ACC112 (cell line): ENCODE results near the gene MPIG6B.

Experiments used
- H2AFZ ChIP-seq: fragments of 200-600 bp; sonication (generic); one replicate; pipeline ENCODE4 v1.6.0; 2017; ENCODE audit warnings: antibody characterized with exemption, low read length; ENCODE audit not compliant: unreplicated experiment
- H3K27ac ChIP-seq: fragments of 200-600 bp; sonication (generic); 2 replicates; pipeline ENCODE4 v1.5.1; 2014; ENCODE audit warnings: low read depth, mild to moderate bottlenecking, antibody characterized with exemption, low read length, moderate library complexity
- H3K27me3 ChIP-seq: fragments of 200-600 bp; sonication (generic); 2 replicates; pipeline ENCODE4 v1.6.1; 2014; ENCODE audit warnings: mild to moderate bottlenecking, antibody characterized with exemption, low read length, moderate library complexity, mixed read lengths; ENCODE audit not compliant: insufficient read depth
- H3K36me3 ChIP-seq: fragments of 200-600 bp; sonication (generic); 2 replicates; pipeline ENCODE4 v1.6.1; 2016; ENCODE audit warnings: mild to moderate bottlenecking, antibody characterized with exemption, low read length, moderate library complexity, mixed read lengths; ENCODE audit not compliant: insufficient read depth
- H3K4me1 ChIP-seq: fragments of 200-600 bp; sonication (generic); one replicate; pipeline ENCODE4 v1.6.1; 2016; ENCODE audit warnings: low read length, mixed read lengths; ENCODE audit not compliant: insufficient read depth, unreplicated experiment, control insufficient read depth
- H3K4me3 ChIP-seq: fragments of 200-600 bp; sonication (generic); 2 replicates; pipeline ENCODE4 v1.5.1; 2014; ENCODE audit warnings: mild to moderate bottlenecking, low read depth, low read length
- H3K79me2 ChIP-seq: fragments of 200-600 bp; sonication (generic); one replicate; pipeline ENCODE4 v1.6.0; 2016; ENCODE audit warnings: low read length; ENCODE audit not compliant: control insufficient read depth, unreplicated experiment, insufficient read depth

MPIG6B gene

DNA sequence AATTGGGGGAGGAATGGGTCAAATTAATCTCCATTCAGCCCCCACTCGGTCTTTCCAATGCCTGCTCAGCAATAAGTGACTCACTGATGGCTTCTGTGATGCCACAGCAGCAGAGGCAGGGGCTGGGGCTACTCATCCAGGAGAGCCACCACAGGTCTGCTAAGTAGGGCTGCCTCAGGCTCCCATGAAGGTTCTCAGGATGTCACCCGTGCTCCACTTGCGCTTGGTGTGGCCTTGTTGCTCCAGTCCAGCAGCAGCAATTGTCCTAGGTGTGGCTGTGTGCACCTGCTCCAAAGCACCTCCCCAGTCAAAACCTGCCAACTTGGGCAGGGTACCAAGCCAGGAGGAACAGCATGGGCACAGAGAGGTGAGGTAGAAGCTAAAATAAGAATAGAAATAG is 1.0 kb upstream of the MPIG6B start:
- H3K36me3 ChIP-seq: no peaks in the 10 kb centered on the region

DNA sequence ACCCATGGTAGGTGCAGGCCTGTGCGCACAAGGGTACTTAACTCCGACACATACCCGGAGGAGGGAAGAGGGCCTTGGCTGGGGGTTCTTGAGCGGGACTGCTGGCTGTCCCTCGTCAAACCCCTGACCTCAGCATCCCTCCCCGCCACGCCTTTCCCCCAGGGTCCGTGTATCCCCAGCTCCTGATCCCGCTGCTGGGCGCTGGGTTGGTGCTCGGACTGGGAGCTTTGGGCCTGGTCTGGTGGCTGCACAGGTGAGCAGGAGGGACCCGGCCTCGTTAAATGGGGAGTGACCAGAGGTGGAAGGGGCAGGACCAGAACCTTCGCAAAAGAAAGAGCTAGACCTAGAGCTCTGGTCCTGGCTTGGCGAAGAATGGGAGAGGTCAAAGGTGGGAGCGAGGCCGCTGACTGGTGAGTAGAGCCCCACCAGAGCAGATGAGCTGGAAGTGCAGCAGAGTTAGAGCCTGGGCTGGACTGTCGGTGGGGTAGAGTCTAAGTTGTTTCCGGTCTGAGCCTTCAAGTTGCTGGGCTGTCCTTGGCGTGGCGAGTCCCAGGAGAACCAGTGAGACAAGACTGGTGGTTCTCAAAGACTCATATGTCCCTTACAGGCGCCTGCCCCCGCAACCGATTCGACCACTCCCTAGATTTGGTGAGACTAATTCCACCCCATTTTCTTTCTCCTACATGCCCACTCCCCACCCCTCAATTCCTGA is 963 bp downstream of the MPIG6B start:
- Histone ChIP-seq H3K79me2 (no peaks in the 10 kb centered on the region), H3K36me3 (no peaks in the 10 kb centered on the region), H3K27ac (no peak overlapping the region), H3K4me3 (no peak overlapping the region), H3K4me1 (peaks cover 8% of the 10 kb centered on the region), H2AFZ (no peak overlapping the region), H3K27me3 (no peaks in the 10 kb centered on the region)

More for the DNA sequence above, 1.0 kb upstream of the MPIG6B start:
- H3K4me1 ChIP-seq: no peaks in the 10 kb centered on the region
- no peak overlapping the region for H2AFZ ChIP-seq
- H3K4me3 ChIP-seq: no peak overlapping the region
- H3K79me2 ChIP-seq: no peaks in the 10 kb centered on the region
- no peak overlapping the region for H3K27ac ChIP-seq
- H3K27me3 ChIP-seq: no peaks in the 10 kb centered on the region

DNA sequence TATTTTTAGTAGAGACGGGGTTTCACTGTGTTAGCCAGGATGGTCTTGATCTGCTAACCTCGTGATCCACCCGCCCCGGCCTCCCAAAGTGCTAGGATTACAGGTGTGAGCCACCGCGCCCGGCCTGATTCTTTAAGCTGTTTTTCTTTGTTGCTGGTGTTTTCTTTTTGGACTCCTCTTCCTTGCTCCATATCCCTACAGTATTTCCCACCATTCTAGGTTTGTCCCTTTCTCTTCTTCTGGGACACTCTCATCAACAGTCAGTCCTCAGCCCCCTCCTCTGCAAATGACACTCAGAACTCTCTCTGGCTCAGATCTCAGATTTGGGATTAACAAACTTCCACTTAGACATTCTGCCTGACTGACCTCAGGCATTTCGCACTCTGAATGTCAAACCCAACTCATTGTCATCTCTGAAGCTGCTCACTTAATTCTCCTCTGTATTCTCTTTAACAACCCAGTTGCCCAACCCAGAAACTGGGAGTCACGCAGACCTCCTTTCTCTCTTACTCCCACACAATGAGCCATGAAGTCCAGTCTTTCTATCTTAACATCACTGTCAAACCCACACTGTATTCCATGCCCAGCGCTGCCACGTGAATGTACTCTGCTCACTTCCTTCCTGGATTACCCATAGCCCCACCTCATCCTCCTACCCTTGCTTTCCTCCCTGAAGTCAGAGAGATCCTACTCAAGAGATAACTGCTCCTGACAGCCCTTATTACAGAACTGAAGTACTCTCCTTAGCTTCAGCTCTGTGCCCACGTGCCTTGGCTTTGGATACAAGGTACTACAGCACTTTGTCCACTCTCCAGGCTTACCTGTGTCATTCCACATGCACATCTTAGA is 2.6 kb downstream of the MPIG6B start:
- Histone ChIP-seq H3K79me2 (no peaks in the 10 kb centered on the region), H3K27me3 (no peaks in the 10 kb centered on the region), H3K27ac (no peak overlapping the region), H3K36me3 (no peaks in the 10 kb centered on the region), H2AFZ (no peak overlapping the region), H3K4me3 (no peak overlapping the region), H3K4me1 (peaks cover 10% of the 10 kb centered on the region)

DNA sequence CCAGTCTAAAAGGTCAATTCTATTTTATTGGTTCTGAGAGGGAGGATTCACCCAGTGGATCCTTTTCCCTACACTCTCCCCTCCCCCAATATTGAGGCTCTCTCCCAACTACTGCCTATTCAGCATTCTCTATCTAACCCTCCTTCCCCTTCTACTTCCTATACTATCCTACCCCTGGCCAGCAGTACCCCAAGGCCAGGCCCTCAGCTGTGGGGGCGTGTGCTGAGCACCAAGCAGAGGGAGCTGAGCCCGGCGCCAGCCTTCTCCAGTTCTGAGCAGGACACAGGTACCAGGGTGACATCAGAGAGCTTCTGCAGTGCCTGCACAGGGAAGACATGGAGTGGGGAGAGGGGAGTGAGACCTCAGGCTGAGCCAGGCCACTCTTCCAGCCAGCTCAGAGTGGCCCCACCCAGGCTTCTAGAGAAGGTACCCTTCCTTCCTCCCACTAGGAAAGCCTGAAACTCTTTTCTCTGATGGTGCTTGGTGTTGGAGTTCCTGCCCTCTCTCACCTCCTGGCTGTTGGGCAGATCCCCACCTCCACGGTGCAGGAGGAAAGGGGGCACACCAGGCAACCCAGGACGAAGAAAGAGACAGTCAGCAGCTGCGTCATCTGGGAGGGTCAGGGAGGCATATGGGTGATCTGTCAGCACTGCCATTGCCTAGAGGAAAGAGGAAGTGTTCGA is 4.0 kb downstream of the MPIG6B start:
- no peak overlapping the region for H3K27ac ChIP-seq
- peaks cover 21% of the 10 kb centered on the region for H3K4me1 ChIP-seq
- H3K4me3 ChIP-seq: no peak overlapping the region
- peaks cover 4% of the 10 kb centered on the region for H3K79me2 ChIP-seq
- H3K36me3 ChIP-seq: peaks cover 6% of the 10 kb centered on the region; the same call in 1 of the 2 replicates
- no peak overlapping the region for H2AFZ ChIP-seq
- H3K27me3 ChIP-seq: no peaks in the 10 kb centered on the region

DNA sequence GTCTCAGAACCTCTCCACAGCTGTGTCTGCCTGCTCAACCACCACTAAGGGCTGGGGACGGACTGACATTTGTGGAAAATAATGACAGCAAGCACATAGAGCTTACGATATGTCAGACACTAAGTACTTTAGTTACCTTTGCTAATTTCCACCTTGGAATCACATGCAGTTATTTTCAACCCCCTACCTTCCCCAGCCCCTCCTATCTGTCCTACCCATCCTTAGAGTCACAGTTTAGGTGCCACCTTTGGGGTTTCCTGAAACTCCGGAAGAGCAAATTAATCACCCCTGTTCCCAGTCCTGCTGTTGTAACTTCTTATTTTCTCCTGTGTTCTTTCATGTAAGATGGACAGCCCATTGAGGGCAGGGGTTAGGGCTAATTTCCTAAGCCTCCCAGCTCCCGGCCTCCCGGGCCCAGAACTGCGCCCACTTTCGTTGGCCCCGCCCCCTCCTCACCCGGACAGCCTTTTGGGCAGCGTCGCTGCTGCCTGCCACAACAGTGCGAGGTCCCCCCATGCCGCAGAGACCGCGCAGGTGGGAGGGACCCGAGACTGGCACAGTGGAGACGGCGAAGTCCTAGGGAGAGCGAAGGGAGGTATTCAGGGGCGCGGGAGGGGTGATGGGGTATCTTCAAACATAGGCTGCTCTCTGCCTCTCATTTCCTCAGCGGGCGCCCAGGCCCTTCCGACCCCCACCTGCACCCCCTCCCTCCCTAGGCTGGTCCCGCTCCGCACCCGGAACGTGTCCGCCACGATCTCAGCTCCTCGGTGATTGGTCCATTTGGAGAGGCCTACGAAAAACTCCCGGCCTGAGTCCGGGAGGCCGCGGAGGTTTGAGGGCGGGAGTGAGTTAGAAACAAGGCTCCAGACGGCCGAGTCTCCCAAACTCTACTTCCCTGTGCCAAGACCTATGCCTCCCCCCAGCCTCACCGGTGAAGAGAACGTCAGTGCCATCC is 4.8 kb downstream of the MPIG6B start:
- H3K27ac ChIP-seq: no peak overlapping the region
- no peak overlapping the region for H2AFZ ChIP-seq
- H3K36me3 ChIP-seq: peaks cover 7% of the 10 kb centered on the region; the same call in 1 of the 2 replicates
- no peaks in the 10 kb centered on the region for H3K27me3 ChIP-seq
- H3K4me1 ChIP-seq: peaks cover 22% of the 10 kb centered on the region
- H3K4me3 ChIP-seq: peak overlapping the region; percentile 81; the same call in 1 of the 2 replicates
- peaks cover 8% of the 10 kb centered on the region for H3K79me2 ChIP-seq

DNA sequence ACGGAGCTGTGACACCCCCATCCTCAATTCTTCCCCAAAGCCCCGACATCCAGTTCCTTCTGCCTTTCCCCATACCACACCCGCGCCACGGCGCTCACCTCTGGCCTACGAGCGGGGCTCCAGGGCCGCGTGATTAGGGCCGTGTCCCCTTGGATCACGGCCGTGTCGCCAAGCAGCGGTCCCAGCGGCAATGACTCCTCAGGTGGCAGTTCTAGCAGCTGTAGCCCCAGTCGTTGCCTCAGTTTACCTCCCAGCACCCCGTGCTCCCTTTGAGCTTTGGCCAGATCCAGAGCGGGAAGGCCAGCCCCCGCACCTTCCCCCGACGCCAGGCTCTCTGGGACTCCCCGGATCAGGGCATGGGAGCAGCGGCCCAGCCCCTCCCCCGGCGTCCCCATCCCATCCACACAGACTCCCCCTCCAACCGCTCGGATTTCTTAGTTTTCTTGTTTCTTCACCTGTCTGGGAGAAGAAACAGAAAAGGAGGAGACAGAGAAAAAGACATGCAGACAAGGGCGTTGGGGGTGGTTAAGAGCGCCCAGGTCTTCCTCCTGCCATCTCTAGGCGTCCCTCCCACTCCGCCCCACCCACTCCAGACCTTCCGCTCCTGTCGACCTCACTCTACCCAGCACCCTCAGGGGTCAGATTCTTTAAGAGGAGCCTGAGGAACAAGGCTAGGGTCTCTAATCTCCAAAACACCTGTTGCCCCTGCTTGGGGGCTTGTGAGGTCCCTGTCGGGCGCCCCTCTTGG is 5.8 kb downstream of the MPIG6B start, which contains the start of gene DDAH2:
DDAH2 (minus strand) TSS at position 533 of the 748 bp plus-strand sequence; CDS start at position 395, 138 bp downstream.
- peaks cover 17% of the 10 kb centered on the region; the same call in 1 of the 2 replicates for H3K36me3 ChIP-seq
- H3K79me2 ChIP-seq: peaks cover 18% of the 10 kb centered on the region
- H3K27me3 ChIP-seq: no peaks in the 10 kb centered on the region
- peak within 1 kb of the TSS; percentile 74 for H3K27ac ChIP-seq
- peak within 1 kb of the TSS; percentile 81 for H3K4me3 ChIP-seq
- peaks cover 32% of the 10 kb centered on the region for H3K4me1 ChIP-seq
- peak within 1 kb of the TSS; percentile 11 for H2AFZ ChIP-seq

DNA sequence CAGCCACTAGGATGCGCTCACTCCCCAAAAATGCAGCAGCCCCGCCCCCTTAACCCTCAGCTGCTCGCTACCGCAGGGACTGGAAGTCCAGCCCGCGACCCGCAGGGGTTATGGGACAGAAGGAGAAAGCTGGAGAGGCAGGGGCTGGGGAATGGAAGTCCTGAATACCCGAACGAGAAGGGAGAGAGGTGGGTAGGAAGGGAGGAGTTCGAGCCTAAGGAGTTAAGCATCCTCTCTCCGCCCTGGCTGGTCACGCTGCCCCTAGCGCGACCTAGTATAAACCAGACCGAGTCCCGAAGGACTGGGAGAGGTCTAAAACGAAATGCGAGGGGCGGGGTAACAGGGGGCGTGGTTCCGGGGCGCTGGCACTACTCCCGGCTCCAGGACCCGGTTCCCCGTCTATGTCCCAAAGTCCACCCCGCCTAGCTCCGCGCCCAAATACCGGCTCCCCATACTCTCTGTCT is 6.4 kb downstream of the MPIG6B start:
- no peak overlapping the region for H2AFZ ChIP-seq
- H3K36me3 ChIP-seq: peaks cover 22% of the 10 kb centered on the region; the same call in 1 of the 2 replicates
- no peaks in the 10 kb centered on the region for H3K27me3 ChIP-seq
- peaks cover 24% of the 10 kb centered on the region for H3K79me2 ChIP-seq
- peaks cover 37% of the 10 kb centered on the region for H3K4me1 ChIP-seq
- H3K4me3 ChIP-seq: peak overlapping the region; percentile 81
- peak overlapping the region; percentile 74 for H3K27ac ChIP-seq

DNA sequence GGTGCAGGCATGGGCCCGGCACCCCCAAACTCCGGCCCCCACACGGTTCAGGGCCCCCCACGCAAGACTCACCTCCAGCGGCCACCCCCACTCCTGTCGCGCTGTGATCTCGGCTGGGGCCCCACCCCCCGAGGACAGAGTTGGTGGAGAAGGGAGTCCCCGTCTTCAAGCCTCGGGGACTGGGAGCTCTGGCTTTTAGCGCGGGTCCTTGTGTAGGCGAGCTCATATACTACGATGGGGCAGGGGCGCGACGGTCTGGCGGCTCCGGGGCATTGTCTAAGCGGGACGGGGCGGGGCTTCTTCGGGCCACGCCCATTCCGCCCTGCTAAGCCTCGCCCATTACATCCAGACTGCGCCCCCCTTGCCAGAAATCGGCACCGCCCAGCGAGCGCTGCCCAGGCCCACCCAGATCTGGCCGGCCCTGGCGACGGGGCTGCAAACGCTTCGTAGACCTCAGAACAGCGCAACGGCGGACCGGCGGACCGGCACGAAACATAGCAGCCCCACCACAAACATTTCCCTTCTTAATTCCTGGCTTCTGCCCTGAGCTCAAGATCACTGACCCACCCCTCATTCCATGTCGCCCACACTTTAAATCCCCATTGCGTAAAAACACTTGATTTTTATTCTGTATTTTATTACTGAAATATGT is 6.9 kb downstream of the MPIG6B start:
- peaks cover 29% of the 10 kb centered on the region for H3K79me2 ChIP-seq
- H2AFZ ChIP-seq: no peak overlapping the region
- peak overlapping the region; percentile 81 for H3K4me3 ChIP-seq
- peaks cover 37% of the 10 kb centered on the region for H3K4me1 ChIP-seq
- H3K27me3 ChIP-seq: no peaks in the 10 kb centered on the region
- peak overlapping the region; percentile 74 for H3K27ac ChIP-seq
- peaks cover 22% of the 10 kb centered on the region; the same call in 1 of the 2 replicates for H3K36me3 ChIP-seq

DNA sequence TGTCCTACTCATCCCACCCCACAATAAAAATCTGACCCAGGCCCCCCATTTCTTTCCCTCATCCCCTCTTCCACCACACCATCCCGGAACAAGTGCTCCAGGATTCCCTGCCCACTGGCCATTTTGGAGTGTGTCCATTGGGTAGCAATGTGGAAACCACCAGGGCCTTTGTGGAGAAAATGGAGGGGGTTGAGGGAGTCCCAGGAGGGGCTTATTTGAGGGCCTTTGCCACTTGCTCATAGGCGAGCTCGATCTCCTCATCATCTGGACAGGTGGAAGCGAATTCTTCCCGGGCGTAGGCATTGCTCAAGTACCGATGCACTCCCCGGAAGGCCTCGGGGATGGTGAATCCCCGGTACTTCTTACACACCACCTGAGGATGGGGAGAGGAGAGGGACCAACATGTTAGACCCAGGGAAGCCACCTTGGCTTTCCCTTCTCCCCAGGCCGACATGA is 7.5 kb downstream of the MPIG6B start:
- H3K36me3 ChIP-seq: peaks cover 22% of the 10 kb centered on the region; the same call in 1 of the 2 replicates
- H3K27ac ChIP-seq: peak overlapping the region; percentile 74
- no peaks in the 10 kb centered on the region for H3K27me3 ChIP-seq
- peaks cover 37% of the 10 kb centered on the region for H3K4me1 ChIP-seq
- peaks cover 35% of the 10 kb centered on the region for H3K79me2 ChIP-seq
- H2AFZ ChIP-seq: no peak overlapping the region
- H3K4me3 ChIP-seq: peak overlapping the region; percentile 81
